Hematopoietic multipotent progenitor cell treated with erythropoietin and hydrocortisone succinate and interleukin-3 and kit ligand, for 17 days (in vitro differentiated cells): ENCODE measurements around the gene SCLY.
"Not testable (repeated sequence)": the region's sequence is repeated elsewhere in the genome, so short reads cannot be mapped to it uniquely, and the experiment has no call there.

Experiments used
- DNase-seq: peaks from one replicate; pipeline ENCODE4 v3.0.0-alpha.2; 2015; ENCODE audit warnings: low spot score

Gene SCLY

DNA sequence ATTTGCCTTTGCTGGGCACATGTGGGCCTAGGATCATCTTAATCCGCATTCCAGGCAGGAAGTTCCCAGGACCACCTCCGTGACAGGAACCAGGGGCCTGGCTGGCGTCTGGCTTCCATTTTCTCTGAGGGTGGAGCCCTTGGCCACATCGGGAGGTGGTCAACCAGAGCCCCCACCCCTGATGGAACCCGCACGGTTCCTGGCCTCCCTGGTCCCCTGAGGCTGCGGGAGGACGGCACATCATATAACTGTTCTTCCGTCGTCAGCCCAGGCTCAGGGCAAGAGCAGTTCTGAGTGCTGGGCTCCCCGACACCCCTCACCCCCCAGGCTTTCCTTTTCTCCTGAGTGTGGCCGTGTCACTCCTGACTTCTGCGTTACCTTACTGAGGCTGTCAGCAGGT lies 52.8 kb downstream of the SCLY start:
- no peak for DNase-seq

GRCh38 chr2:238114331-238114841 lies 53.6 kb downstream of the SCLY start:
- DNase-seq, result no peak

DNA sequence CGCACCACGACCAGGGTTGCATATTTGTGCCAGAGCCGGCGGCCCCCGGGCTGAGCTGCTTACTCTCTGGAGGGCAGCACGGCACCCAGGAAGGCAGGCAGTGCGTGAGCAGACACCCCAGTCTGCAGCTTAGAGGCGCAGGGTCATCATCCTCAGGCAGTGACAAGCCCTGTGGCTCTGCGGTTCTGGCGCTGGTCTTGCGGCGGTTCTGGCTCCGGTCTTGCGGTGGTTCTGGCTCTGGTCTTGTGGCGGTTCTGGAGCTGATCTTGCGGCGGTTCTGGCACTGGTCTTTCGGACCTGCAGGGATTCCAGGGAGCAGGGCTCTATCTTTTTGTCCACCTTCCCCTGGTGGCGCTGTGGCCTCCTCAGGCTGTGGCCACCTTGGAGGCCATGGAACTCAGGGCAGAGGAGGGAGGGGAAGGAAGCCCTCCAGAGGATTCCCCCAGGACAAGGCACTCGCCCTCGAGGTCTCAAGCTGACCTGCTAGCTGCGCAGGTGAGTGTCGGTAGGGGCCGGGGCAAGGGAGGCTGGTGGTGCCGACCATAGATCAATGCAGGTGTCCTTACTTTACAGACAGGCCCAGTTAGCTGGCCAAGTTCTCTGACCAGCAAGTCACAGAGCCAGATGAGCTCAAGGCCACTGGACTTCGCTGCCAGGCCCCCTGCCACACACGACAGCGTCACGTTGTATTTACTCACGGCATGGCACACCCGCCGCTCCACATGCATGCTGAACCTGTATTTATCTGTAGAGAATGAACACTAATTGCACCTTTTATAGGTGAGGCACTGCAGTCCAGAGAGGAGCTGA lies 54.3 kb downstream of the SCLY start:
- DNase-seq, result no peak

DNA sequence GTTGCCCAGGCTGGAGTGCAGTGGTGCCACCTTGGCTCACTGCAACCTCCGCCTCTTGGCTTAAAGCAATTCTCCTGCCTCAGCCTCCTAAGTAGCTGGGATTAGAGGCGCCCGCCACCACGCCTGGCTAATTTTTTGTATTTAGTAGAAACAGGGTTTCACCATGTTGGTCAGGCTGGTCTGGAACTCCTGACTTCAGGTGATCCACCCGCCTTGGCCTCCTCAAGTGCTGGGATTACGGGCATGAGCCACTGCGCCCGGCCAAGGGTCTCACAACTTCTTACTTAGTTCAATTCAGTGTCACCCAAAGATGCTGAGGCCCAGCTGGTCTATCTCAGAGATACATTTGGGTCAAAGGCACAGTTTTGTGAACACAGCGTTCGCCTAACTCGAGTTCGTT lies 54.9 kb downstream of the SCLY start:
- DNase-seq, result not testable (repeated sequence)

DNA sequence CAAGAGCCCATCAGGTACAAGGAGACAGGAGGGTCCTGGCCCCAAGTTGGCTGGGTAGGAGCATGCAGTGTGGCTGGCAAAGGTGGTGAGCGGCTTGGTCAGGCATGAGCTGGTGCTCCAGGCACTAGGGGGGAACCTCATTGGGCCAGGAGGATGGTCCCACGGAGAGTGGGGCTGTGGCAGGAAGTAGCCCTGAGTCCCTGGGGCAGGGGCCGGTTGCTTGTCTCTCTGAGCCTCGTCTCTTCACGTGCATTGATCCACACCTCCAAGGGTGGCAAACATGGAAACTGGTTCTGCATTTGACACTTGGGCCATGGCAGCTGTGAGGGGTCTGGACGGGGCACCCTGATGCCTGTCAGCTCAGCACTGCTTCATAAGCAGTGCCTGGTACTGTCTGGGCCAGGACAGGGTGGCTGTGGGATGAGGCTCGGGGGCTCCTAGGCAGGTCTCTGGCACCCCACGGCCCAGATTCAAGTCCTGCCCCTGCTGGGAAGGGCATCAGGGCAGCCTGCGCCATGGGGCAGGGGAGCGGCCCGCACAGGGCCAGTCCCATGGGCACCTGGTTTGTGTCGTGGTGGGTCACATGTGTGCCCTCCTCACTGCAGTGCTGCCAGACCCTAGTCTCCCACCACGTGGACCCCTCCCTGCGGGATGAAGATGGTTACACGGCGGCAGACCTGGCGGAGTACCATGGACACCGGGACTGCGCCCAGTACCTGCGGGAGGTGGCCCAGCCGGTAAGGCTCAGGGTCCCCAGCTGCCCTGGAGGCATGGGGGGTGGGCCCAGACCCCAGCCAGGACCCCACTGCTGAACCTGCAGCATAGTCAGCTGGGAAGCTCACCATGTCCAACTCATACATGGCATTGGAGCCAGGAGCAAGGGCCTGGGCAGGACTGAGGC lies 55.7 kb downstream of the SCLY start:
- no peak for DNase-seq

- no peak for DNase-seq
Measured at GRCh38 chr2:238117199-238118154, 56.7 kb downstream of the SCLY start.

DNA sequence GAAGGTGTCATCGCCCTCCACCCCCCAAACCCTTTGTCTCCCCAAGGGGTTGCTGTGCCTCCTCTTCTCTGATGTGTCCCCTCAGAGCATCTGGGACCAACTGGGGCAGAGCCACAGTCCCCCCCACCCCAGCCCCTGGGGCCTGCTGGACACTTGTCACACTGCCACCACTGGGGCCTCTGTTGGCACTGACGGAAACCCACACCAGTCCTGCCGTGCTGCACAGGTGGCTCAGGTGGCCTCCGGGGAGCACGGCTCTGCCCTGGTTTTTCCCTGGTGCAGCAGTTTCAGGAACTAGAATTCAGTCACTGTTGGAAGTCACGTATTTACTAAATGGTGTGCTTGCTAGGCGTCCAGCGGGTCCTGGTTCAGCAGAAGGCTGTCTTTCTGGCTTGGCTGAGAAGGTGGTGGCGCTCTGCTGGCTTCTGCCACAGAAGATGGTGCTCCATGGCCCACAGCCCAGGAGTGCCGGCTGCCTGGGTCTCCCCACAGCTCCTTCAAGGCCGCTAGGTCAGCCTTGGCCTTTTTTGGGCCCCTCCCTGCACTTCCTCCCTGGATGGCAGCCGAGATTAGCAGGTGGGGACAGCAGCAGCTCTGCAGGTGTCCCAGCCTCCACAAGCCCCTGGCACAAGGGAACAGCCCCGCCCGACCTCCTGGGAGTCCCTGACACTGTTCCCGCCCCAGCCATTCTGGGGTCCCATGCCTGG lies 59.1 kb downstream of the SCLY start:
- no peak for DNase-seq

- no peak for DNase-seq
Measured at GRCh38 chr2:238120463-238121298, 59.9 kb downstream of the SCLY start.

DNA sequence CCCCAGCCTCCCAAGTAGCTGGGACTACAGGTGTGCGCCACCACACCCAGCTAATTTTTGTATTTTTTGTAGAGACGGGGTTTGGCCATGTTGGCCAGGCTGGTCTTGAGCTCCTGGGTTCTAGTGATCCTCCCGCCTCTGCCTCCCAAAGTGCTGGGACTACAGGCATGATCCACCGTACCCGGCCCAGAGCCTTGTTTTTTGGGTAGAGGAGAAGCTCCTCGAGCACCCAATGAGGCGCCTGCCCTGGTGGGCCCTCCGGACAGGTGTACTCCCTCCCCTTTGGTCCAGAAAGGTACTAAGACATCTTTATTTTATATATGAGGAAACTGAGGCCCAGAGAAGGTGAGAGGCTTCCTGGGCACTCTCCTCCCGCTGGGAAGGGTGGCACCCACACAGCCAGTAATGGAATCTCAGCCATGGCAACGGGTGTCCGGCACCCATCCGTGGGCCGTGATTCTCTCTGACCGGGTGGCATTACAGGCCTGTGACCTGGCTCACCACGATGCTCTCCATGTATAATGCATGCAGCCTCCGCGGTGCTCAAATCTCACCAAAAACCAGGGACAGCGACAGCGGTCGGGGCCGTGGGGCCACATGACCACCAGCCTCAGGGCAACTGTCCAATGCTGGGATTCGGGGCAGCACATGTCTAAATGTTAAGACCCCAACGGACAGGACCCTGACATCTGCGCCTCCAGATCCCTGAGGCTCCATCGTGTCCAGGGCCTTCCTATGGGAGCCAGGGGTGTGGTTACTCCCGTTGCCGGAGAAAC lies 60.9 kb downstream of the SCLY start:
- DNase-seq, result no peak

DNA sequence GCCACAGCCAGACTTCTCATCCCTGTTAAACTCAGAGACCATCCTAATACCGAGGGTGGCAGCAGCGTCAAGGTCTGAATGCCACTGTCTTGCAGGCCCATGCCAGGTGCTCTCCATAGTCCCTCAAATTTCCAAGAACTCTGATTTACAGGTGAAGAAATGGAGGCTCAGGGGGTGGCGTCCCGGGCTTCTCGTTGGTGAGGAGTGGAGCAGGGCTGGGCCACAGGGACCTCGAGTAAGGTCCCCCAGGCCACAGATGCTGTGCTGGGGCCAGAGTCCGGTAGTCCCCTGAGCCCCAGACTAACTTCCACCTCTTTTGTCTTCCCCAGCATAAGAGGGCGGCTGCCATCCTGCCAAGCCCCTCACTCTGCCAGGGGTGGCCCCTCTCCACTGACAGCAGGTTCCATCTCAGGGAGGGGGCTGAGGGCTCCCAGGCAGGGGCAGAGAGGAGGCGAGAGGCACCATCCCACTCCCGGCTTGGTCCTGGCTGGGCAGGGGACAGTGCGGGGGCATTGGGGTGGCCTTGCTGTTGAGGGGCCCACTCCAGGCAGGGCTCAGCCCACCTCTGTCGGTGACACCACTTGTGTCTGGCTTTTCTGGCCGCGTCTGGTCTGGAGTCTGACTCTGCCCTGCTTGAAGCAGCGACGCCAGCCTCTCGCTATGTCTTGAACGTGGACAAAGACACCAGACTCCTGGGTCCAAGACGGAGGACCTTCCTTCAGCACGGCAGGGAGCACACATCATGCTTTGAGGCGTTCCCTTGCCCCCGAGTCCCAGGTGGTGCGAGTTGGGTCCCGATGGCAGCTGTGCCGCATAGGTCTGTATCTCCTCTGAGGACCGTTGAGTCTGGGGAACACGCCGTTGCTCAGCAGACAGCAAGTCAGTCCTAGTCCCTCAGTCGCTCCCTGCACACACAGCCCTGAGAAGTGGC lies 61.8 kb downstream of the SCLY start:
- DNase-seq, result no peak

- DNase-seq, result no peak
Measured at GRCh38 chr2:238123218-238123971, 62.6 kb downstream of the SCLY start.

GRCh38 chr2:238123991-238124470 lies 63.2 kb downstream of the SCLY start:
- no peak for DNase-seq

- no peak for DNase-seq
Measured at GRCh38 chr2:238124488-238125126, 63.8 kb downstream of the SCLY start.

DNA sequence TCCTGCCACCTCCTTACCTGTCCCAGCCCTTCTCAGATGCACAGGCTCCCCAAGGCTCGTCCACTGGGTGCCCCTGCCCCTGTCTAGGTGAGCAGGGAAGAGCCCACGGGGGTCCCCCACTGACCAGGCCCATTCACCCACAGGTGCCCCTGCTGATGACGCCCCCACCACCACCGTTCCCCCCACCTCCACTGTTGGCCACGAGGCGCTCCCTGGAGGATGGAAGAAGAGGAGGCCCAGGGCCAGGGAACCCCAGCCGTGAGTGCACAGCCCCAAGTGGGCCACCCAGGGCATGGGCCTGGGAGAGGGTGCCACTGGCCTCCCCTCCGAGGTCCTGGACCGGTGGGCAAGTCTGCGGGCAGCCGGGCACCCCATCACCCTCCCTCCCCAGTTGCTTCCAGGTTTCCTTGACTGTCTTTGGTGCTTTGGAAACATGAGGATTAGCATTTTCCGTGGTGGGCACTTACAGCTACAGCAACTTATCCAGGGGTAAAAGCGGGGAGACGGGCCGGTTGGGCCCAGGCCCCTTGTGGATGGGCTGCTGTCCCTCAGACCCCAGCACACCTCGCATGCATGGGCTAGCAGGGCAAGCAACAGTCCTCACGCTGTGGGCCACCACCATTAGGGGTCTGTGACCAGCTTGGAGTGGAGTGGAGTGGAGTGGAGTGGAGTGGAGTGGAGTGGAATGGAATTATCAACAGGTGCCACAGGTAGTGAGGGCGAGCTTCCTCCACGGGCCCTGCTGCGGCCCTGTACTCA lies 64.5 kb downstream of the SCLY start:
- no peak for DNase-seq

DNA sequence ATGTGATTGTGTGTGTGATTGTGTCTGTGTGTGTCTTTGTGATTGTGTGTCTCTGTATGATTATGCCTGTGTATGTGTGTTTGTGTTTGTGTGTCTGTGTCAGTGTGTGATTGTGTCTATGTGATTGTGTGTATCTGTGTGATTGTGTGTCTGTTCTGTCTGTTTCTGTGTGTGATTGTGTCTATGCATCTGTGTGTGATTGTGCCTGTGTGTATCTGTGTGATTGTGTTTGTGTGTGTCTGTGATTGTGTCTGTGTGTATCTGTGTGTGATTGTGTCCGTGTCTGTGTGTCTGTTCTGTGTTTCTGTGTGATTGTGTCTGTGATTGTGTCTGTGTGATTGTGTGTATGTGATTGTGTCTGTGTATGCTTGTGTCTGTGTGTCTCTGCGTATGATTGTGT lies 65.5 kb downstream of the SCLY start:
- no peak for DNase-seq

GRCh38 chr2:238126775-238127164 lies 66.0 kb downstream of the SCLY start:
- no peak for DNase-seq
